ENCODE results near the gene FAM120A.

DNA sequence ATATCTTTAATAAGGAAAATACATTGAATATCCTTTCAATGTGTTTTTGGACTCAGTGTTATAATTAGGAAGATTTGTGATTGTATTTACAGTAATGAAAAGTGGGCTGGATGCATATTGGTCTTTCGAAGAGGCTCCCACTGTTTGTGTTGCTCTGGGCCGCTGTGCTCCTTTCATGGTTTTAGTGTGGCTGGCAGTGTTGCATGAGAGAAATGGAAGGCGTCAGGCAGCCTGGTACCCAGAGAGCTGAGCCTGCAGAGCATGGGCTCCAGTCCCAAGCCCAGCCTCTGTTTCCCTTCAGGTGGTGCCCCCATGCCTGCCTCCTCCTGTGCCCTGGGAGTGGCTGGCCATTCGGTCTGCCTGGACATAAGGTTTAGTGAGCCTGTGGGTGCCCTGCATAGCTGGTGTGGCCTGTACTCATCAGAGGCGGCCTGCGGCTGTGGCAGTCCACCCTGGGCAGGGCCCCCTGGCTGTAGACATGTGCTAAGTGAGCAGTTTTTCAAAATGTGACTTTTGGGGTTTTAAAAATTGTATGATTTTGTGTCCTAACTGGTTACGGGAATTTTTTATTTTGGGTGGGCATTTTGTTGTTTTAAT, 29.3 kb downstream of the FAM120A start:
- TF ChIP-seq CTCF (IDR thresholded peaks at IDR 0.05) (no peak), NR3C1 (CRISPR knock-in tag; conservative IDR thresholded peaks at IDR 0.05; ENCODE audit: low read depth) (no peak), CBFB (CRISPR knock-in tag; IDR thresholded peaks at IDR 0.05; ENCODE audit: low read depth) (no peak), NR1H2 (CRISPR knock-in tag; IDR thresholded peaks at IDR 0.05) (no peak), PREB (CRISPR knock-in tag; IDR thresholded peaks at IDR 0.05; ENCODE audit: borderline replicate concordance) (no peak), SMAD3 (CRISPR knock-in tag; IDR thresholded peaks at IDR 0.05; ENCODE audit: borderline replicate concordance) (no peak), CREM (CRISPR knock-in tag; IDR thresholded peaks at IDR 0.05) (no peak), KAT7 (CRISPR knock-in tag; IDR thresholded peaks at IDR 0.05; ENCODE audit: borderline replicate concordance) (no peak), IRF1 (CRISPR knock-in tag; IDR thresholded peaks at IDR 0.05) (no peak)
- TF ChIP-seq, protein P1, sequence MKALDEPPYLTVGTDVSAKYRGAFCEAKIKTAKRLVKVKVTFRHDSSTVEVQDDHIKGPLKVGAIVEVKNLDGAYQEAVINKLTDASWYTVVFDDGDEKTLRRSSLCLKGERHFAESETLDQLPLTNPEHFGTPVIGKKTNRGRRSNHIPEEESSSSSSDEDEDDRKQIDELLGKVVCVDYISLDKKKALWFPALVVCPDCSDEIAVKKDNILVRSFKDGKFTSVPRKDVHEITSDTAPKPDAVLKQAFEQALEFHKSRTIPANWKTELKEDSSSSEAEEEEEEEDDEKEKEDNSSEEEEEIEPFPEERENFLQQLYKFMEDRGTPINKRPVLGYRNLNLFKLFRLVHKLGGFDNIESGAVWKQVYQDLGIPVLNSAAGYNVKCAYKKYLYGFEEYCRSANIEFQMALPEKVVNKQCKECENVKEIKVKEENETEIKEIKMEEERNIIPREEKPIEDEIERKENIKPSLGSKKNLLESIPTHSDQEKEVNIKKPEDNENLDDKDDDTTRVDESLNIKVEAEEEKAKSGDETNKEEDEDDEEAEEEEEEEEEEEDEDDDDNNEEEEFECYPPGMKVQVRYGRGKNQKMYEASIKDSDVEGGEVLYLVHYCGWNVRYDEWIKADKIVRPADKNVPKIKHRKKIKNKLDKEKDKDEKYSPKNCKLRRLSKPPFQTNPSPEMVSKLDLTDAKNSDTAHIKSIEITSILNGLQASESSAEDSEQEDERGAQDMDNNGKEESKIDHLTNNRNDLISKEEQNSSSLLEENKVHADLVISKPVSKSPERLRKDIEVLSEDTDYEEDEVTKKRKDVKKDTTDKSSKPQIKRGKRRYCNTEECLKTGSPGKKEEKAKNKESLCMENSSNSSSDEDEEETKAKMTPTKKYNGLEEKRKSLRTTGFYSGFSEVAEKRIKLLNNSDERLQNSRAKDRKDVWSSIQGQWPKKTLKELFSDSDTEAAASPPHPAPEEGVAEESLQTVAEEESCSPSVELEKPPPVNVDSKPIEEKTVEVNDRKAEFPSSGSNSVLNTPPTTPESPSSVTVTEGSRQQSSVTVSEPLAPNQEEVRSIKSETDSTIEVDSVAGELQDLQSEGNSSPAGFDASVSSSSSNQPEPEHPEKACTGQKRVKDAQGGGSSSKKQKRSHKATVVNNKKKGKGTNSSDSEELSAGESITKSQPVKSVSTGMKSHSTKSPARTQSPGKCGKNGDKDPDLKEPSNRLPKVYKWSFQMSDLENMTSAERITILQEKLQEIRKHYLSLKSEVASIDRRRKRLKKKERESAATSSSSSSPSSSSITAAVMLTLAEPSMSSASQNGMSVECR (CRISPR knock-in tag; IDR thresholded peaks at IDR 0.05; ENCODE audit: borderline replicate concordance): no peak
- TF ChIP-seq, protein P2, sequence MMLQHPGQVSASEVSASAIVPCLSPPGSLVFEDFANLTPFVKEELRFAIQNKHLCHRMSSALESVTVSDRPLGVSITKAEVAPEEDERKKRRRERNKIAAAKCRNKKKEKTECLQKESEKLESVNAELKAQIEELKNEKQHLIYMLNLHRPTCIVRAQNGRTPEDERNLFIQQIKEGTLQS (CRISPR knock-in tag; conservative IDR thresholded peaks at IDR 0.05): no peak
- TF ChIP-seq, protein P3, sequence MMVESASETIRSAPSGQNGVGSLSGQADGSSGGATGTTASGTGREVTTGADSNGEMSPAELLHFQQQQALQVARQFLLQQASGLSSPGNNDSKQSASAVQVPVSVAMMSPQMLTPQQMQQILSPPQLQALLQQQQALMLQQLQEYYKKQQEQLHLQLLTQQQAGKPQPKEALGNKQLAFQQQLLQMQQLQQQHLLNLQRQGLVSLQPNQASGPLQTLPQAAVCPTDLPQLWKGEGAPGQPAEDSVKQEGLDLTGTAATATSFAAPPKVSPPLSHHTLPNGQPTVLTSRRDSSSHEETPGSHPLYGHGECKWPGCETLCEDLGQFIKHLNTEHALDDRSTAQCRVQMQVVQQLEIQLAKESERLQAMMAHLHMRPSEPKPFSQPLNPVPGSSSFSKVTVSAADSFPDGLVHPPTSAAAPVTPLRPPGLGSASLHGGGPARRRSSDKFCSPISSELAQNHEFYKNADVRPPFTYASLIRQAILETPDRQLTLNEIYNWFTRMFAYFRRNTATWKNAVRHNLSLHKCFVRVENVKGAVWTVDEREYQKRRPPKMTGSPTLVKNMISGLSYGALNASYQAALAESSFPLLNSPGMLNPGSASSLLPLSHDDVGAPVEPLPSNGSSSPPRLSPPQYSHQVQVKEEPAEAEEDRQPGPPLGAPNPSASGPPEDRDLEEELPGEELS (CRISPR knock-in tag; IDR thresholded peaks at IDR 0.05): no peak

All from WTC11 (cell line).